ENCODE measurements around the gene TRMT6. TPM values are rescaled to one million over a fixed set of nuclear protein-coding genes. Genes with fewer than 3 reads are reported as not detected.

Gene TRMT6
- total RNA-seq, 1 donor from 2014 or later, result 18.4 TPM

DNA sequence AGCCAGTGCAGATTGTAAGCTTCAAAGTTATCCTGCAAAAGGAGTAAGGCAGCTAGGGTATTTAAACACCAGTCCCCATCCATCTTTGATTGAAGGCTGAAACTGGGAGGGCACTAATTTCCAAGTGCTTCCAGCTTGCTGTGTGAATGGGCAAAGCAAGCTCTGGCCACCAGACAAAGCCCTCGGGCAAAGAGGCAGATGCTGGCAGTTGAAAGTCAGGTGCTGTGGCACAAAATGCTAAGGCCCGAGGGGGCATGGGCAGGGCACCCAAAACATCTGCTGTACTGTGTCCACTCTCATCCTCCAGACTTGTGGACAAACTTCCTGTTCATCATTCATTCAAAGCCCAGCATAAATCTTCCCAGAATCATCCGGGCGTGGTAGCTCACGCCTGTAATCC, 62.9 kb downstream of the TRMT6 start:
- peaks cover 3% of the 10 kb centered on the region for H3K4me1 Mint-ChIP-seq (ENCODE audit: low read depth, unreplicated experiment)
- H3K4me3 Mint-ChIP-seq (ENCODE audit: unreplicated experiment), result no peak overlapping the region
- no peaks in the 10 kb centered on the region for H3K27me3 Mint-ChIP-seq (ENCODE audit: unreplicated experiment)
- no peak for DNase-seq
- no peak overlapping the region for H3K27ac Mint-ChIP-seq (ENCODE audit: unreplicated experiment)
- no peaks in the 10 kb centered on the region for H3K36me3 Mint-ChIP-seq (ENCODE audit: unreplicated experiment)
- TF ChIP-seq, protein P1, sequence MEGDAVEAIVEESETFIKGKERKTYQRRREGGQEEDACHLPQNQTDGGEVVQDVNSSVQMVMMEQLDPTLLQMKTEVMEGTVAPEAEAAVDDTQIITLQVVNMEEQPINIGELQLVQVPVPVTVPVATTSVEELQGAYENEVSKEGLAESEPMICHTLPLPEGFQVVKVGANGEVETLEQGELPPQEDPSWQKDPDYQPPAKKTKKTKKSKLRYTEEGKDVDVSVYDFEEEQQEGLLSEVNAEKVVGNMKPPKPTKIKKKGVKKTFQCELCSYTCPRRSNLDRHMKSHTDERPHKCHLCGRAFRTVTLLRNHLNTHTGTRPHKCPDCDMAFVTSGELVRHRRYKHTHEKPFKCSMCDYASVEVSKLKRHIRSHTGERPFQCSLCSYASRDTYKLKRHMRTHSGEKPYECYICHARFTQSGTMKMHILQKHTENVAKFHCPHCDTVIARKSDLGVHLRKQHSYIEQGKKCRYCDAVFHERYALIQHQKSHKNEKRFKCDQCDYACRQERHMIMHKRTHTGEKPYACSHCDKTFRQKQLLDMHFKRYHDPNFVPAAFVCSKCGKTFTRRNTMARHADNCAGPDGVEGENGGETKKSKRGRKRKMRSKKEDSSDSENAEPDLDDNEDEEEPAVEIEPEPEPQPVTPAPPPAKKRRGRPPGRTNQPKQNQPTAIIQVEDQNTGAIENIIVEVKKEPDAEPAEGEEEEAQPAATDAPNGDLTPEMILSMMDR (IDR thresholded peaks at IDR 0.05; ENCODE audit: partially characterized antibody, unreplicated experiment), result no peak
- no peaks in the 10 kb centered on the region for H3K9me3 Mint-ChIP-seq (ENCODE audit: unreplicated experiment)

Other genes starting within 250 kb of the TRMT6 start
- gene SHLD1, start 200.1 kb downstream of the TRMT6 start, total RNA-seq (ENCODE audit: unreplicated experiment), result 4.0 TPM
- 47.4 TPM for gene CHGB, start 39.0 kb downstream of the TRMT6 start, total RNA-seq (ENCODE audit: unreplicated experiment)
- 10.1 TPM for gene MCM8, start 119 bp upstream of the TRMT6 start, total RNA-seq (ENCODE audit: unreplicated experiment)
- gene CRLS1, start 55.6 kb upstream of the TRMT6 start, total RNA-seq (ENCODE audit: unreplicated experiment), result 18.6 TPM
- not detected for gene LRRN4, start 103.5 kb upstream of the TRMT6 start, total RNA-seq (ENCODE audit: unreplicated experiment)
- 0.29 TPM for gene FERMT1, start 172.5 kb upstream of the TRMT6 start, total RNA-seq (ENCODE audit: unreplicated experiment)

All from glutamatergic neuron (in vitro differentiated cells).